Brain microvascular endothelial cell (primary cell): ENCODE data around the gene PTBP1.

Experiments
- DNase-seq: peaks from one replicate; pipeline ENCODE4 v3.0.0-alpha.2; 2020
- H3K27ac ChIP-seq: fragments of 250-450 bp; sonication (Bioruptor Pico); 2 replicates; pipeline ENCODE4 v1.5.1; 2020; ENCODE audit warnings: mild to moderate bottlenecking, moderate library complexity
- H3K27me3 ChIP-seq: fragments of 250-450 bp; sonication (Bioruptor Pico); replicated peaks from 2 replicates; pipeline ENCODE4 v1.5.1; 2020; ENCODE audit warnings: mild to moderate bottlenecking
- H3K36me3 ChIP-seq: fragments of 250-450 bp; sonication (Bioruptor Pico); replicated peaks from 2 replicates; pipeline ENCODE4 v1.5.1; 2020; ENCODE audit warnings: mild to moderate bottlenecking
- H3K4me3 ChIP-seq: 2 replicates; pipeline ENCODE4 v1.5.1; 2011; ENCODE audit warnings: low read depth, mild to moderate bottlenecking, control low read depth, low read length, moderate library complexity
- in situ Hi-C: cut with HindIII; loops from 2 replicates; pipeline ENCODE4 v1.10.0; 2017; ENCODE audit warnings: low sequenced_read_pairs, low pct_ligation_motif_present
- TF ChIP-seq, protein P1 (sequence below): IDR thresholded peaks from 2 replicates; pipeline ENCODE4 v1.5.1; 2011; ENCODE audit warnings: low read depth, mild to moderate bottlenecking, moderate library complexity, low read length, control low read depth, inconsistent platforms; ENCODE audit errors: missing control alignments

The PTBP1 gene

DNA sequence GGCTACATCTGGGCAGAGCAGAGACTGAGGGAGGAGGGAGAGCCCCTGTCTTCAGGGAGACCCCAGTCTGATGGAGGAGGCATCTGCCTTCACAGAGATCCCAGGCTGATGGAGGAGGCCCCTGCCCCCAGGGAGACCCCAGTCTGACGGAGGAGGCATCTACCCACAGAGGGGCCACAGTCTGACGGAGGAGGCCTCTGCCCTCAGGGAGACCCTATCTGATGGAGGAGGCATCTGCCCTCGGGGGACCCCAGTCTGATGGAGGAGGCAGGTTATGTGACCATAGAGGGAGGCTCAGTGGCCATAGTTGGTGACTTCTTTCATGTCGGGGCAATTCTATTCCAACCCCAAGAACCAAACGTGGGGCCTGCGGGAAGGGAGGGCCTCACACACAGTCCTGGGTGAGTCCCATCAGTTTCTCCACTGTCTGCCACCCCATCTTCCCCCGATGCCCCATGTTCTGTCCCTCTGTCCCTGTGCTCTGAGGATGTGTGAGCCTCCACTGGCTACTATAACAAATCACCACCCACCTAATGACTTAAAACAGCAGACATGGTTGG lies 32.0 kb upstream of the PTBP1 start:
- TF ChIP-seq, protein P1, sequence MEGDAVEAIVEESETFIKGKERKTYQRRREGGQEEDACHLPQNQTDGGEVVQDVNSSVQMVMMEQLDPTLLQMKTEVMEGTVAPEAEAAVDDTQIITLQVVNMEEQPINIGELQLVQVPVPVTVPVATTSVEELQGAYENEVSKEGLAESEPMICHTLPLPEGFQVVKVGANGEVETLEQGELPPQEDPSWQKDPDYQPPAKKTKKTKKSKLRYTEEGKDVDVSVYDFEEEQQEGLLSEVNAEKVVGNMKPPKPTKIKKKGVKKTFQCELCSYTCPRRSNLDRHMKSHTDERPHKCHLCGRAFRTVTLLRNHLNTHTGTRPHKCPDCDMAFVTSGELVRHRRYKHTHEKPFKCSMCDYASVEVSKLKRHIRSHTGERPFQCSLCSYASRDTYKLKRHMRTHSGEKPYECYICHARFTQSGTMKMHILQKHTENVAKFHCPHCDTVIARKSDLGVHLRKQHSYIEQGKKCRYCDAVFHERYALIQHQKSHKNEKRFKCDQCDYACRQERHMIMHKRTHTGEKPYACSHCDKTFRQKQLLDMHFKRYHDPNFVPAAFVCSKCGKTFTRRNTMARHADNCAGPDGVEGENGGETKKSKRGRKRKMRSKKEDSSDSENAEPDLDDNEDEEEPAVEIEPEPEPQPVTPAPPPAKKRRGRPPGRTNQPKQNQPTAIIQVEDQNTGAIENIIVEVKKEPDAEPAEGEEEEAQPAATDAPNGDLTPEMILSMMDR: no peak
- H3K36me3 ChIP-seq: no peaks in the 10 kb centered on the region
- in situ Hi-C loops: no loop called here
- DNase-seq: no peak
- H3K27me3 ChIP-seq: no peaks in the 10 kb centered on the region
- no peak overlapping the region for H3K4me3 ChIP-seq
- H3K27ac ChIP-seq: no peak overlapping the region

DNA sequence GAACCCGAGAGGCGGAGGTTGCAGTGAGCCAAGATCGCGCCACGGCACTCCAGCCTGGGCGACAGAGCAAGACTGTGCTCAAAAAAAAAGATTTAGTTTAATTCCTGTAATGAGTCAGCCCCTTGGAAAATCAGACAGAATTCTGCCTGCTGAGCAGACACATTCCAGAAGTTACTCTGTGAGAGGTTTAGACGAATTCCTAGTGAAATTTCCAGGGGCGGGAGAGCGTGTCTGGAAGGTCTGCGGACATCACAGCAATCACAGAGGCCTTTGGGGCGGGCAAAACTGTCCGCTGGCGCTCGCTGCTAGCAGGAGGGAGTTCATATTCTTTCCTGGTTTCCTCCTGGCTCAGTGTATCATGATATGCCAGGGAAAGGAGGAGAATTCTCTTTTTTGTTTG lies 28.8 kb upstream of the PTBP1 start:
- Histone ChIP-seq H3K36me3 (no peaks in the 10 kb centered on the region), H3K27me3 (no peaks in the 10 kb centered on the region), H3K27ac (peak overlapping the region; percentile 28), H3K4me3 (no peak overlapping the region)
- peak; percentile 77 for DNase-seq
- TF ChIP-seq, protein P1: no peak
- in situ Hi-C loops: no loop called here

DNA sequence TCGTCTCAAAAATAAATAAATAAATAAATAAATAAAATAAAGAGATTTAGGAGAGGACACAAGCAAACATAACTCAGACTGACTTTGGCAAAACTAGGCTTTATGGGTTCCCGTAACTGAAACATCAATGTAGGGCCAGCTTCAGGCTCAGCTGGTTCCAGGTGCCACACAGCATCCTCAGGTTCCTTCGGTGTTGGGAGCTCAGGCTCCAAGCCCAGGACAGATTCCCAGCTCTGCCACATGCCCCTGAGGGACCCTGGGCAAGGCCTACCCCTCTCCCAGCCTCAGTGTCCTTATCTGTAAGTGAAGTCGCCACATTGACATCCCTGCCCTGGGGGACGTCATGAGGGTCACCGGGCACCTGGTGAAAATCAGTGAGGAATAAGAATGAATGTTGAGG lies 27.6 kb upstream of the PTBP1 start:
- TF ChIP-seq, protein P1: no peak
- H3K4me3 ChIP-seq: no peak overlapping the region
- no peaks in the 10 kb centered on the region for H3K36me3 ChIP-seq
- no peak overlapping the region for H3K27ac ChIP-seq
- in situ Hi-C loops: no loop called here
- no peak for DNase-seq
- H3K27me3 ChIP-seq: no peaks in the 10 kb centered on the region

DNA sequence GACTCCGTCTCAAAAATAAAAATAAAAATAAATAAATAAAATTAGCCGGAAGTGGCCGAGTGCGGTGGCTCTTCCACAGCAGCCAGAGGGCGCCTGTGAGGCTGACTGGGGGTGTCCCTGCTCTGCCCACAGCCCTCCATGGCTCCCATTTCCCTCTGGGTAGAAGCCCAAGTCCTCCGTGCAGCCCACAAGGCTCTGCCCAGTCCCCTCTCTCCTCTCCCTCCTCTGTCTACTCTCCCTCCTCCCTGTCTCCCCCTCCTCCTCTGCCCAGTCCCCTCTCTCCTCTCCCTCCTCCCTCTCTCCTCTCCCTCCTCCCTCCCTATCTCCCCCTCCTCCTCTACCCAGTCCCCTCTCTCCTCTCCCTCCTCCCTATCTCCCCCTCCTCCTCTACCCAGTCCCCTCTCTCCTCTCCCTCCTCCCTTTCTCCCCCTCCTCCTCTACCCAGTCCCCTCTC lies 25.9 kb upstream of the PTBP1 start:
- in situ Hi-C loops: no loop called here
- TF ChIP-seq, protein P1: peak; percentile 76
- H3K27me3 ChIP-seq: no peaks in the 10 kb centered on the region
- no peaks in the 10 kb centered on the region for H3K36me3 ChIP-seq
- no peak overlapping the region for H3K4me3 ChIP-seq
- DNase-seq: peak; percentile 22
- no peak overlapping the region for H3K27ac ChIP-seq

DNA sequence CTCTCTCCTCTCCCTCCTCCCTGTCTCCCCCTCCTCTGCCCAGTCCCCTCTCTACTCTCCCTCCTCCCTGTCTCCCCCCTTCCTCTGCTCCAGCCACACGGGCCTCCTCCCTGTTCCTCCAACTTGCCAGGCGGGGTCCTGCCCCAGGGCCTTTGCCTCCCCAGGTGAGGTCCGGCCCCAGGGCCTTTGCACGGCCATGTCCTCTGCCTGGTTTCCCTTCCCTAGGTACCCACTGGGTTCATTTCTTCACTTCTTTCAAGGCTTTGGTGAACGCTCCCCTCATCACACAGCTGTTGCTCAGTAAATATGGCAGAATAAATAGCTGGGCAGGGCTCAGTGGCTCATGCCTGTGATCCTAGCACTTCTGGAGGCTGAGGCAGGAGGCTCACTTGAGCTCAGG lies 25.2 kb upstream of the PTBP1 start:
- no peak overlapping the region for H3K27ac ChIP-seq
- DNase-seq: no peak
- TF ChIP-seq, protein P1: no peak

More for the DNA sequence above, 25.2 kb upstream of the PTBP1 start:
- Histone ChIP-seq H3K27me3 (no peaks in the 10 kb centered on the region), H3K4me3 (no peak overlapping the region), H3K36me3 (no peaks in the 10 kb centered on the region)
- in situ Hi-C loops: no loop called here
